ENCODE measurements around the gene TLK1. TPM values are rescaled to one million over a fixed set of nuclear protein-coding genes. Genes with fewer than 3 reads are reported as not detected.

The TLK1 gene
- total and polyA plus RNA-seq, 2 donors (not counting 3 experiments of a cell fraction or from before 2014, with no cell fraction given) = 5.8 to 62.7 TPM

GRCh38 chr2:170967553-170967952 lies 193.1 kb downstream of the TLK1 start:
- Histone ChIP-seq H3K9me1 (replicated peaks; ENCODE audit: control insufficient read depth, extremely low read depth, insufficient read depth, low read length) (no peaks in the 10 kb centered on the region), H3K27ac (ENCODE audit: insufficient read depth, low read depth, low read length) (no peak overlapping the region), H3K4me1 (ENCODE audit: control insufficient read depth, extremely low read depth, insufficient read depth, low read length) (no peaks in the 10 kb centered on the region), H3K9ac (replicated peaks; ENCODE audit: extremely low read depth, insufficient read depth, low read length) (no peak overlapping the region), H3K4me3 (replicated peaks in 1 of 3; ENCODE audit: insufficient read depth in 1 of 3, low read depth in 1 of 3, low read length in 3 of 3) (no peak overlapping the region), H3K79me2 (ENCODE audit: control insufficient read depth, insufficient read depth, low read length) (no peaks in the 10 kb centered on the region), H3K36me3 (ENCODE audit: control insufficient read depth in 2 of 2, extremely low read depth in 1 of 2, insufficient read depth in 2 of 2, low read length in 2 of 2) (peaks cover 15 to 27% of the 10 kb centered on the region in 2 experiments), H4K20me1 (replicated peaks; ENCODE audit: control insufficient read depth, extremely low read depth, insufficient read depth, low read length) (no peaks in the 10 kb centered on the region), H3K27me3 (ENCODE audit: control insufficient read depth in 2 of 2, insufficient read depth in 2 of 2, low read length in 2 of 2) (no peaks in the 10 kb centered on the region), H2AFZ (ENCODE audit: low read depth, low read length) (no peak overlapping the region), H3K9me3 (replicated peaks; ENCODE audit: control insufficient read depth, insufficient read depth, low read length) (no peaks in the 10 kb centered on the region), H3K4me2 (ENCODE audit: insufficient read depth, low read length) (no peak overlapping the region)
- CTCF ChIA-PET = interaction anchor here (0.7 to 1.3 kb wide), 3 partner anchors 12 to 1445 kb away, joined by 3 to 6 read pairs (median 3); no protein-coding TSS in a partner anchor
- dilution Hi-C loops (cut with MboI; ENCODE audit: extremely low pct_ligation_motif_present, low sequenced_read_pairs) = no loop called here
- DNase-seq (ENCODE audit: low read depth, low spot score) (no peak), FAIRE-seq (no peak)
- POLR2A ChIA-PET = no interaction called here
- no TSS peak for BruUV-seq (replicated peaks)
- intact Hi-C loops (cut with micrococcal nuclease) = no loop called here
- TF ChIP-seq FOS (IDR thresholded peaks at IDR 0.05; ENCODE audit: borderline replicate concordance, insufficient read depth, low read length) = no peak
- no peak for TF ChIP-seq CTCF (IDR thresholded peaks at IDR 0.05; ENCODE audit: extremely low read depth in 1 of 2, insufficient read depth in 1 of 2, low read depth in 1 of 2, low read length in 2 of 2)
- no peak for TF ChIP-seq JUN (IDR thresholded peaks at IDR 0.05; ENCODE audit: borderline replicate concordance, insufficient read depth, insufficient read length, low read depth)
- no peak for TF ChIP-seq POLR2AphosphoS5 (IDR thresholded peaks at IDR 0.05; ENCODE audit: insufficient read depth, low read depth, low read length)
- TF ChIP-seq, protein P1, sequence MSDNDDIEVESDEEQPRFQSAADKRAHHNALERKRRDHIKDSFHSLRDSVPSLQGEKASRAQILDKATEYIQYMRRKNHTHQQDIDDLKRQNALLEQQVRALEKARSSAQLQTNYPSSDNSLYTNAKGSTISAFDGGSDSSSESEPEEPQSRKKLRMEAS (IDR thresholded peaks at IDR 0.05; ENCODE audit: insufficient read depth, insufficient read length) = no peak
- no peak for TF ChIP-seq GATA2 (IDR thresholded peaks at IDR 0.05; ENCODE audit: insufficient read depth, insufficient read length, low read depth, low read length)
- TF ChIP-seq MYC (IDR thresholded peaks at IDR 0.05; ENCODE audit: low read depth, low read length) = no peak
- TF ChIP-seq POLR2A (IDR thresholded peaks at IDR 0.05; ENCODE audit: low read depth, low read length) = no peak

Data from endothelial cell of umbilical vein (primary cell).